Fibroblast of villous mesenchyme (primary cell): ENCODE measurements around the gene IL6R. TPM values are rescaled to one million over a fixed set of nuclear protein-coding genes. Genes with fewer than 3 reads are reported as not detected.

Experiments
- DNase-seq: peaks from one replicate; pipeline ENCODE4 v3.0.0-alpha.2; 2010; ENCODE audit warnings: low read depth
- H3K4me3 ChIP-seq: 2 replicates; pipeline ENCODE4 v1.5.1; 2011; ENCODE audit warnings: low read depth, mild to moderate bottlenecking, low read length
- total RNA-seq: library from RNA; depleted of rRNA; stranded (reverse); fragments of >200 nt; gene quantifications from 2 replicates; pipeline ENCODE4 v1.2.3, GENCODE V29; 2012
- TF ChIP-seq, protein P1 (sequence below): IDR thresholded peaks from 2 replicates; pipeline ENCODE4 v1.5.1; 2012; ENCODE audit warnings: low read depth, mild to moderate bottlenecking, low read length; ENCODE audit not compliant: insufficient read depth

Gene IL6R
- total RNA-seq, 1 donor = 30.2 TPM

DNA sequence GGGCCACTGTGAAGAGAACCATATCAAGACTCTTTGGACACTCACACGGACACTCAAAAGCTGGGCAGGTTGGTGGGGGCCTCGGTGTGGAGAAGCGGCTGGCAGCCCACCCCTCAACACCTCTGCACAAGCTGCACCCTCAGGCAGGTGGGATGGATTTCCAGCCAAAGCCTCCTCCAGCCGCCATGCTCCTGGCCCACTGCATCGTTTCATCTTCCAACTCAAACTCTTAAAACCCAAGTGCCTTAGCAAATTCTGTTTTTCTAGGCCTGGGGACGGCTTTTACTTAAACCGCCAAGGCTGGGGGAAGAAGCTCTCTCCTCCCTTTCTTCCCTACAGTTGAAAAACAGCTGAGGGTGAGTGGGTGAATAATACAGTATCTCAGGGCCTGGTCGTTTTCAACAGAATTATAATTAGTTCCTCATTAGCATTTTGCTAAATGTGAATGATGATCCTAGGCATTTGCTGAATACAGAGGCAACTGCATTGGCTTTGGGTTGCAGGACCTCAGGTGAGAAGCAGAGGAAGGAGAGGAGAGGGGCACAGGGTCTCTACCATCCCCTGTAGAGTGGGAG, 60.6 kb downstream of the IL6R start:
- TF ChIP-seq, protein P1, sequence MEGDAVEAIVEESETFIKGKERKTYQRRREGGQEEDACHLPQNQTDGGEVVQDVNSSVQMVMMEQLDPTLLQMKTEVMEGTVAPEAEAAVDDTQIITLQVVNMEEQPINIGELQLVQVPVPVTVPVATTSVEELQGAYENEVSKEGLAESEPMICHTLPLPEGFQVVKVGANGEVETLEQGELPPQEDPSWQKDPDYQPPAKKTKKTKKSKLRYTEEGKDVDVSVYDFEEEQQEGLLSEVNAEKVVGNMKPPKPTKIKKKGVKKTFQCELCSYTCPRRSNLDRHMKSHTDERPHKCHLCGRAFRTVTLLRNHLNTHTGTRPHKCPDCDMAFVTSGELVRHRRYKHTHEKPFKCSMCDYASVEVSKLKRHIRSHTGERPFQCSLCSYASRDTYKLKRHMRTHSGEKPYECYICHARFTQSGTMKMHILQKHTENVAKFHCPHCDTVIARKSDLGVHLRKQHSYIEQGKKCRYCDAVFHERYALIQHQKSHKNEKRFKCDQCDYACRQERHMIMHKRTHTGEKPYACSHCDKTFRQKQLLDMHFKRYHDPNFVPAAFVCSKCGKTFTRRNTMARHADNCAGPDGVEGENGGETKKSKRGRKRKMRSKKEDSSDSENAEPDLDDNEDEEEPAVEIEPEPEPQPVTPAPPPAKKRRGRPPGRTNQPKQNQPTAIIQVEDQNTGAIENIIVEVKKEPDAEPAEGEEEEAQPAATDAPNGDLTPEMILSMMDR = no peak
- no peak for DNase-seq
- H3K4me3 ChIP-seq = no peak overlapping the region

DNA sequence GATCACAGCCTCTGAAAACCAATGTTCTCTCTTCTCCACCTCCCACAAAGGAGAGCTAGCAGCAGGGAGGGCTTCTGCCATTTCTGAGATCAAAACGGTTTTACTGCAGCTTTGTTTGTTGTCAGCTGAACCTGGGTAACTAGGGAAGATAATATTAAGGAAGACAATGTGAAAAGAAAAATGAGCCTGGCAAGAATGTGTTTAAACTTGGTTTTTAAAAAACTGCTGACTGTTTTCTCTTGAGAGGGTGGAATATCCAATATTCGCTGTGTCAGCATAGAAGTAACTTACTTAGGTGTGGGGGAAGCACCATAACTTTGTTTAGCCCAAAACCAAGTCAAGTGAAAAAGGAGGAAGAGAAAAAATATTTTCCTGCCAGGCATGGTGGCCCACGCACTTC, 61.1 kb downstream of the IL6R start:
- TF ChIP-seq, protein P1 = no peak
- no peak for DNase-seq
- no peak overlapping the region for H3K4me3 ChIP-seq

DNA sequence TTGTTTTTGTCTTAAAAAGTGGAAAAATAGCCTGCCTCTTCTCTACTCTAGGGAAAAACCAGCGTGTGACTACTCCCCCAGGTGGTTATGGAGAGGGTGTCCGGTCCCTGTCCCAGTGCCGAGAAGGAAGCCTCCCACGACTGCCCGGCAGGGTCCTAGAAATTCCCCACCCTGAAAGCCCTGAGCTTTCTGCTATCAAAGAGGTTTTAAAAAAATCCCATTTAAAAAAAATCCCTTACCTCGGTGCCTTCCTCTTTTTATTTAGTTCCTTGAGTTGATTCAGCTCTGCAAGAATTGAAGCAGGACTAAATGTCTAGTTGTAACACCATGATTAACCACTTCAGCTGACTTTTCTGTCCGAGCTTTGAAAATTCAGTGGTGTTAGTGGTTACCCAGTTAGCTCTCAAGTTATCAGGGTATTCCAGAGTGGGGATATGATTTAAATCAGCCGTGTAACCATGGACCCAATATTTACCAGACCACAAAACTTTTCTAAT, 61.8 kb downstream of the IL6R start:
- H3K4me3 ChIP-seq = no peak overlapping the region
- DNase-seq = peak; percentile 42
- TF ChIP-seq, protein P1 = peak; percentile 54

DNA sequence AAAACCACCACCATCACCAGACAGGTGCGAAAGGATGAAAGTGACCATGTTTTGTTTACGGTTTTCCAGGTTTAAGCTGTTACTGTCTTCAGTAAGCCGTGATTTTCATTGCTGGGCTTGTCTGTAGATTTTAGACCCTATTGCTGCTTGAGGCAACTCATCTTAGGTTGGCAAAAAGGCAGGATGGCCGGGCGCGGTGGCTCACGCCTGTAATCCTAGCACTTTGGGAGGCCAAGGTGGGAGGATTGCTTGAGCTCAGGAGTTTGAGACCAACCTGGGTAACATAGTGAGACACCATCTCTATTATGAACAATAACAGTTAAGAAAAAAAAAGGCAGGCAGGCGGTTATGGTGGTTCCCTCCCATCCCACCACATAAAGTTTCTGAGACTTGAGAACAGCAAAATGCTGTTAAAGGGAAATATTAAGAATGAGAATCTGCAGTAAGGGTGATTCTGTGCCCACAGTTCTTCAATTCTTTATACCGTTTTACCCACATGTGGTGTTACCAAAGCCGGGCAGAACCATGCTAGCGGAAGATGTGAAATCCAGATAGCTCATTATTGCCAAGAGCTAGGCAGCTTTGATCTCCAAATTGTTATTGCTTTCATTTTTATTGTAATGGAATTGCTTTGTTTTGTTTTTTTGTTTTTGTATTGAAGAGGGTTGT, 62.4 kb downstream of the IL6R start:
- DNase-seq = no peak
- no peak overlapping the region for H3K4me3 ChIP-seq
- TF ChIP-seq, protein P1 = no peak

DNA sequence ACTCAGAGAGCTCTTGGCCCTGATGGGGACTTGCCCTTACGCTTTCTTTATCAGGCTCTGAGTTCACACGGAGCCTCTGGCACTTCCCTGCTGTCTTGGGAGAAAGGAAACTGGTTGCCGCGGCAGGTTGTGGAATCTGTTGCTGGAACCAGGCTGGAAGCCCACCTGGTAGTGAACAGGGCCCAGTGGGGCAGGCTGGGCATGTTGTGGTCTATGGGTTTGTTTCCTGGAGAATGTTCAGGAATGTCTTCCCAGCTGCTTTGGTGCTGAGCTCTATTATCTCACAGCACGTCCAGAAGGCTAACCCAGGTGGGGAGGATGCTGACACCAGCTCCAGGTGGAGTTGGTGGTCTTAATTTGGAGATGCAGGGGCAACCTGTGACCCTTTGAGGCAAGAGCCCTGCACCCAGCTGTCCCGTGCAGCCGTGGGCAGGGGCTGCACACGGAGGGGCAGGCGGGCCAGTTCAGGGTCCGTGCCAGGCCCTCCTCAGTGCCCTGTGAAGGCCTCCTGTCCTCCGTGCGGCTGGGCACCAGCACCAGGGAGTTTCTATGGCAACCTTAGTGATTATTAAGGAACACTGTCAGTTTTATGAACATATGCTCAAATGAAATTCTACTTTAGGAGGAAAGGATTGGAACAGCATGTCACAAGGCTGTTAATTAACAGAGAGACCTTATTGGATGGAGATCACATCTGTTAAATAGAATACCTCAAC, 63.5 kb downstream of the IL6R start:
- DNase-seq = no peak
- TF ChIP-seq, protein P1 = no peak
- no peak overlapping the region for H3K4me3 ChIP-seq

DNA sequence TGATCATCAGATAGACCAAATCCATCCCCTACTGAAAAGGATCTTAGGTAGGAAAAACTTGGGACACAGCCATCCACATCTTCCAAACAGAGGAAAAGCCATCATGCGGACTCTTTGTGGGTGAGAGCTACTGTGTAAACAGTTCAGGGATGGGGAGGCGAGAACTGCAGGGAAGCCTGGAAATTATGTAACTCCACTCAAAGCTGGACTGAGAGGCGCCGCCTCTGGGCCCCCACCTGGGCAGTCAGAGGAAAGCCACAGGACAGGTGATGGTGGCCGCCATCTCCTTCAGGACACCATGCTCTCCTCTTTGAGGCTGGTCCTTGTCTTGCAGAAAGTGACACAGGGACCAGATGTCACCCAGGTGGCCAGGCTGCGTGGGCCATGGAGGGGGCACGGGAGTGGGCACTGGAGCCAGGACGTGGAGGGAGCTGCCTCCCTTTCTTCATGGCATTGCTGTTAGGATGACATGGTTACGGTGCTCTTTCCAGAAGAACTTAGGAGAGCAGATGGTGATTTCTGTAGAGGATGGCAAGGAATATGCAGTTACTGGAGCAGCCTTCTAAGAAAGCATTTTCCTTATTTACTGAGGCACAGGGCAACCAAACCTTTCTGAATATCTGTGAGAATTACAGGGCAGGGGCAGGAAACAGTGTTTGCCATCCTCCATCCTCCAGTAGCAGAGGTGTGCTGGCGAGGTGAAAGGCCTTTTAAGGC, 64.9 kb downstream of the IL6R start:
- DNase-seq = no peak
- TF ChIP-seq, protein P1 = no peak
- H3K4me3 ChIP-seq = no peak overlapping the region
